PC-9 (cell line): ENCODE results near the gene LCOR.

Source experiments
- EZH2 ChIP-seq: fragments of 200-600 bp; sonication (generic); IDR thresholded peaks from 2 replicates; pipeline ENCODE4 v1.8.0; 2017; ENCODE audit warnings: antibody characterized with exemption, low read depth
- TF ChIP-seq, protein P1 (sequence below): fragments of 200-600 bp; sonication (generic); conservative IDR thresholded peaks from 2 replicates; pipeline ENCODE4 v1.6.1; 2017; ENCODE audit warnings: mixed run types, antibody characterized with exemption, mild to moderate bottlenecking, moderate library complexity

- TF ChIP-seq, protein P1, sequence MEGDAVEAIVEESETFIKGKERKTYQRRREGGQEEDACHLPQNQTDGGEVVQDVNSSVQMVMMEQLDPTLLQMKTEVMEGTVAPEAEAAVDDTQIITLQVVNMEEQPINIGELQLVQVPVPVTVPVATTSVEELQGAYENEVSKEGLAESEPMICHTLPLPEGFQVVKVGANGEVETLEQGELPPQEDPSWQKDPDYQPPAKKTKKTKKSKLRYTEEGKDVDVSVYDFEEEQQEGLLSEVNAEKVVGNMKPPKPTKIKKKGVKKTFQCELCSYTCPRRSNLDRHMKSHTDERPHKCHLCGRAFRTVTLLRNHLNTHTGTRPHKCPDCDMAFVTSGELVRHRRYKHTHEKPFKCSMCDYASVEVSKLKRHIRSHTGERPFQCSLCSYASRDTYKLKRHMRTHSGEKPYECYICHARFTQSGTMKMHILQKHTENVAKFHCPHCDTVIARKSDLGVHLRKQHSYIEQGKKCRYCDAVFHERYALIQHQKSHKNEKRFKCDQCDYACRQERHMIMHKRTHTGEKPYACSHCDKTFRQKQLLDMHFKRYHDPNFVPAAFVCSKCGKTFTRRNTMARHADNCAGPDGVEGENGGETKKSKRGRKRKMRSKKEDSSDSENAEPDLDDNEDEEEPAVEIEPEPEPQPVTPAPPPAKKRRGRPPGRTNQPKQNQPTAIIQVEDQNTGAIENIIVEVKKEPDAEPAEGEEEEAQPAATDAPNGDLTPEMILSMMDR, result no peak
- no peak for TF ChIP-seq EZH2
These were observed 200.5 kb downstream of the LCOR start for GRCh38 chr10:97032624-97033023.
